ENCODE results near the gene SNX1.

SNX1 gene

GRCh38 chr15:64164436-64164835 is 68.7 kb downstream of the SNX1 start:
- DNase-seq = no peak

- DNase-seq = no peak
Observed at GRCh38 chr15:64166102-64166890, 70.5 kb downstream of the SNX1 start.

- DNase-seq = no peak
Observed at GRCh38 chr15:64180235-64180824, 84.5 kb downstream of the SNX1 start.

- no peak for DNase-seq
Observed at GRCh38 chr15:64182859-64183370, 87.1 kb downstream of the SNX1 start.

GRCh38 chr15:64185146-64185911 is 89.5 kb downstream of the SNX1 start:
- no peak for DNase-seq

GRCh38 chr15:64187396-64188191 is 91.8 kb downstream of the SNX1 start:
- DNase-seq = no peak

Data from NCI-H774 (cell line).